Prostate gland (tissue), 2 donors: ENCODE results near the gene CSAD.

ENCODE experiments used
- POLR2A ChIP-seq: fragments of 450-650 bp; IDR thresholded peaks from one replicate; pipeline ENCODE4 v1.6.1; 2016; ENCODE audit warnings: antibody characterized with exemption, mild to moderate bottlenecking
- TF ChIP-seq, protein P1 (sequence below), 4 experiments: fragments of 200-600 bp in 2 of 4; fragments of 450-650 bp in 2 of 4; sonication (generic) in 2 of 4; IDR thresholded peaks; 1 replicate in 3 of 4; 2 replicates in 1 of 4; pipeline ENCODE4 v1.5.1; 2016 to 2019; ENCODE audit warnings: antibody characterized with exemption in 4 of 4, mild to moderate bottlenecking in 2 of 4, moderate library complexity in 2 of 4

DNA sequence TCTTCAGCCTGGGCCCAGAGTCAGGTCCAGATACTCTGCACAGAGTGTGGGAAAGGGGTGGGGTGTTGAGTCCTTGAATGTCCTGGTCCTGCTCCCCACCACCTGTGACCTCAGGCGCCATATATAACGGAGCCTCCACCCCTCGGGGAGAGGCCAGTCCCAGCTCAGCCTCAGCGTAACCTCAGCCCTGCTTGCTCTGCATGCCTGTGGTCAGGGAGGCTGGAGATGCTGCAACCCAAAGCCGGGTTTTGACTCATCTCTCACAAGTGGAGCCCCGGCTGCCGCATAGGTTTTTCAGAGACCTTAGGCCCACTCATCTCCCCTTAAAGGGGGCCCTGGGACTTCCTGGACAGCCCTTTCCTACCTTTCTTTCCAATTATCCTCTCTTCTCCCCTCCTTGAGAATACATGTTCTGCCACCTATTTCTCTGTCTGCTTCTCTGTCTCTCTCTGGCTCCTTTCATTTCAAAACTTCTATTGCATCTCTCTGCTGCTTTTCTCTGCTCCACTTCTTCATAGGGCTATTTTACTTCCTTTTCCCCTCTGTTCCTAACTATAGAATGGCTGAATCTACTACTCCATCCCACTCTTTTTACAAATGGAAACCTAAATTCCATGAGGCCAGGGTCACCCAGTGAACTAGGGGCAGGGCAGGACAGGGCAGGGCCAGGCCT is 25.2 kb upstream of the CSAD start:
- TF ChIP-seq POLR2A = no peak
- TF ChIP-seq, protein P1, sequence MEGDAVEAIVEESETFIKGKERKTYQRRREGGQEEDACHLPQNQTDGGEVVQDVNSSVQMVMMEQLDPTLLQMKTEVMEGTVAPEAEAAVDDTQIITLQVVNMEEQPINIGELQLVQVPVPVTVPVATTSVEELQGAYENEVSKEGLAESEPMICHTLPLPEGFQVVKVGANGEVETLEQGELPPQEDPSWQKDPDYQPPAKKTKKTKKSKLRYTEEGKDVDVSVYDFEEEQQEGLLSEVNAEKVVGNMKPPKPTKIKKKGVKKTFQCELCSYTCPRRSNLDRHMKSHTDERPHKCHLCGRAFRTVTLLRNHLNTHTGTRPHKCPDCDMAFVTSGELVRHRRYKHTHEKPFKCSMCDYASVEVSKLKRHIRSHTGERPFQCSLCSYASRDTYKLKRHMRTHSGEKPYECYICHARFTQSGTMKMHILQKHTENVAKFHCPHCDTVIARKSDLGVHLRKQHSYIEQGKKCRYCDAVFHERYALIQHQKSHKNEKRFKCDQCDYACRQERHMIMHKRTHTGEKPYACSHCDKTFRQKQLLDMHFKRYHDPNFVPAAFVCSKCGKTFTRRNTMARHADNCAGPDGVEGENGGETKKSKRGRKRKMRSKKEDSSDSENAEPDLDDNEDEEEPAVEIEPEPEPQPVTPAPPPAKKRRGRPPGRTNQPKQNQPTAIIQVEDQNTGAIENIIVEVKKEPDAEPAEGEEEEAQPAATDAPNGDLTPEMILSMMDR (IDR thresholded peaks at IDR 0.05) = no peak
